Renal cortical epithelial cell (primary cell): ENCODE measurements around the gene DAZL. TPM values are rescaled to one million over a fixed set of nuclear protein-coding genes. Genes with fewer than 3 reads are reported as not detected.

Source experiments
- DNase-seq: peaks from one replicate; pipeline ENCODE4 v3.0.0-alpha.2; 2011; ENCODE audit warnings: low read depth
- total RNA-seq: library from RNA; depleted of rRNA; stranded (reverse); fragments of >200 nt; gene quantifications from 2 replicates; pipeline ENCODE4 v1.2.3, GENCODE V29; 2014

The DAZL gene
- total RNA-seq, 1 donor from 2014 or later = not detected

GRCh38 chr3:16543242-16543864 lies 61.9 kb downstream of the DAZL start:
- no peak for DNase-seq

- DNase-seq = no peak
These were observed 66.7 kb downstream of the DAZL start for GRCh38 chr3:16538507-16538906.

- DNase-seq = no peak
These were observed 68.2 kb downstream of the DAZL start for GRCh38 chr3:16536996-16537395.

Other genes starting within 250 kb of the DAZL start
- 43.2 and 46.7 TPM in 2 replicates for gene RFTN1, start 91.7 kb downstream of the DAZL start, total RNA-seq